Epithelial cell of proximal tubule (primary cell): ENCODE measurements around the gene DDX51. TPM values are rescaled to one million over a fixed set of nuclear protein-coding genes. Genes with fewer than 3 reads are reported as not detected.

Experiments used
- DNase-seq: peaks from one replicate; pipeline ENCODE4 v3.0.0-alpha.2; 2011; ENCODE audit warnings: low read depth
- H3K4me3 ChIP-seq: 2 replicates; pipeline ENCODE4 v1.5.1; 2011; ENCODE audit warnings: low read depth, mild to moderate bottlenecking, low read length
- total RNA-seq: library from RNA; depleted of rRNA; stranded (reverse); fragments of >200 nt; gene quantifications from 2 replicates; pipeline ENCODE4 v1.2.3, GENCODE V29; 2015
- TF ChIP-seq, protein P1 (sequence below): conservative IDR thresholded peaks from 2 replicates; pipeline ENCODE4 v1.5.1; 2012; ENCODE audit warnings: low read depth, mild to moderate bottlenecking, low read length

Gene DDX51
- total RNA-seq, 1 donor from 2014 or later, result 18.6 TPM

DNA sequence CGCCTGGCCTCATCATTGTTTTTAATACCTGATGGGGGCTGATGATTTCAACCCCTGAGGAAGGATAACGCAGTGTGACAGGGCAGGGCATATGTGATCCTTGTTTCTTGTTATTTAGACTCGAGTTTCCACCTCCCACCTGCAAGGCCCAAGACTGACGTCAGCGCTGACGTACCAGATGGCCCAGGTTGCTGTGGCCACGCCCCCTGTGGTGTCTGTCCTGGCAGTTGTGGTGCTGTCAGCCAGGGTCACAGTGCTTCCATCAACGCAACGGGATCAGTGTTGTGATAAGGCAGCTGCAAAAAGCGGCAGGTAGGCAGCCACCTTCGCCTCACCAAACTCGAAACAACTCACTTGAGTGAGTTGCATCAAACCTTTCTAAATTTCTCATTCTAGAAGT lies 18.4 kb downstream of the DDX51 start:
- TF ChIP-seq, protein P1, sequence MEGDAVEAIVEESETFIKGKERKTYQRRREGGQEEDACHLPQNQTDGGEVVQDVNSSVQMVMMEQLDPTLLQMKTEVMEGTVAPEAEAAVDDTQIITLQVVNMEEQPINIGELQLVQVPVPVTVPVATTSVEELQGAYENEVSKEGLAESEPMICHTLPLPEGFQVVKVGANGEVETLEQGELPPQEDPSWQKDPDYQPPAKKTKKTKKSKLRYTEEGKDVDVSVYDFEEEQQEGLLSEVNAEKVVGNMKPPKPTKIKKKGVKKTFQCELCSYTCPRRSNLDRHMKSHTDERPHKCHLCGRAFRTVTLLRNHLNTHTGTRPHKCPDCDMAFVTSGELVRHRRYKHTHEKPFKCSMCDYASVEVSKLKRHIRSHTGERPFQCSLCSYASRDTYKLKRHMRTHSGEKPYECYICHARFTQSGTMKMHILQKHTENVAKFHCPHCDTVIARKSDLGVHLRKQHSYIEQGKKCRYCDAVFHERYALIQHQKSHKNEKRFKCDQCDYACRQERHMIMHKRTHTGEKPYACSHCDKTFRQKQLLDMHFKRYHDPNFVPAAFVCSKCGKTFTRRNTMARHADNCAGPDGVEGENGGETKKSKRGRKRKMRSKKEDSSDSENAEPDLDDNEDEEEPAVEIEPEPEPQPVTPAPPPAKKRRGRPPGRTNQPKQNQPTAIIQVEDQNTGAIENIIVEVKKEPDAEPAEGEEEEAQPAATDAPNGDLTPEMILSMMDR, result no peak
- no peak for DNase-seq
- H3K4me3 ChIP-seq, result no peak overlapping the region

GRCh38 chr12:132124766-132125425 lies 19.2 kb downstream of the DDX51 start:
- TF ChIP-seq, protein P1, result no peak
- no peak for DNase-seq

DNA sequence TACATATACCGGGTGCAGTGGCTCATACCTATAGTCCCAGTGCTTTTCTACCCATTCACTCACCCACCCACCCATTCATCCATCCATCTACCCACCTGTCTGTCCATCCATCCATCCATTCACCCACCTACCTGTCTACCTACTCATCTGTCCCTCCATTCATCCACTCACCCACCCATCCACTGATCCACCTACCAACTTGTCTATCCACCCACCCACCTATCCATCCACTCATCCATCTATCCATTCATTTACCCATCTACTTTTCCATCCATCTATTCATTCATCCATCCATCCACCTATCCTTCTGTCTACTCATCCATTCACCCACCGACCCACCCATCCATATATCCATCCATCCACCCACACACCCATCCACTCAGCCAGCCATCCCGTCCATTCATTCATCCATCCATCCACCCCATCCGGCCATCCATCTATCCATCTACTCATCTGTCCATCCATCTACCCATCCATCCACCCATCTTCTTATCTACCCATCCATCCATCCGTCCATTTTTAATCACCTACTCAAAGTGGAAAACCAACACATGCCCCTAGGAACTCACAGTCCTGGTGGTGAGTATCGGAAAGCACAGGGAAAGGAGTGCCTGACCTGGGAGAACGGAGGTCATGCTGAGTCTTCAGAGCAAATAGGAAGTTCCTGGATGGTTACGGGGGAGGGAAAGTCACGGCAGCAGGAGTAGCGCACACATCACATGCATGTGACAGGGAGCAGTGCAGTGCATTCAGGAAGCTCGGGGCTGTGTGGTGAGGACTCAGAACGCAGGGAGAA lies 20.0 kb downstream of the DDX51 start:
- H3K4me3 ChIP-seq, result no peak overlapping the region
- no peak for DNase-seq
- TF ChIP-seq, protein P1, result no peak

More at GRCh38 chr12:132124766-132125425, 19.2 kb downstream of the DDX51 start:
- H3K4me3 ChIP-seq, result no peak overlapping the region

DNA sequence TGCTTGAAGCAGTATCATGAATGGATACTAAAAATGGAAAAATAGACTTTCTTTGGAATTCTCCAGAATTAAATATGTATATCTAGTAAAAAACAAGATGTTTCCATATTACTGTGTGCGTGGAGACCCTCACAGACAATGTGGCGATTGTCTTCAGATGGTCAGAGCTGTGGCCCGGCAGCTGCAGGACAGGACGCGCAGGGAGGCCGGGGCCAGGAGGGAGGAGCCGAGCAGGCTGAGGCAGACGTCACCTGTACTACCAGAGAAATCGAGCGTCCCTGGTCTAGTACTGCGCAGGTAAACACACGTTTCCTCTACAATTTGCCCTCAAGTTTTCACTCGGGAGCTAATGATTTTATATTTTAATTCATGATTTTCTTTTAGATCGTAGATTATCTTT lies 22.8 kb downstream of the DDX51 start:
- no peak overlapping the region for H3K4me3 ChIP-seq
- no peak for DNase-seq
- TF ChIP-seq, protein P1, result no peak

DNA sequence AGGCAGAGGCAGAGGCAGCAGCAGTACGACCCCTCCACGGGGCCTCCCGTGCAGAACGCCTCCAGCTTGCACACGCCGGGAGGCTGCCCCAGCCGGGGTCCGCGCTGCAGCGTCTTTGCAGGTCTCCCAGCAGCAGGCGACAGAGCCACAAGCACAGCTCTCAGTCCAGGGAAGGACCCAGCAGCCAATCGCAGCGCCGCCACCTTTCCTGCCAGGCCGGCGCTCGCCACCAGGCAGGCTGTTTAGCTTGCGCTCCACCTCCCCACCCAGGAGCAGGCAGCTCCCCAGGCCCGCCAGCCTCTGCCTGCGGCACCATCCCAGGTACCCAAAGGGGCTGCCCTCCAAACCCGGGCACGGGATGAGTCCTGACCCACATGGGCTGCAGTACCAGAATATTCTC lies 25.2 kb downstream of the DDX51 start:
- TF ChIP-seq, protein P1, result no peak
- H3K4me3 ChIP-seq, result no peak overlapping the region
- DNase-seq, result no peak

GRCh38 chr12:132117558-132117875 lies 26.6 kb downstream of the DDX51 start:
- no peak overlapping the region for H3K4me3 ChIP-seq
- TF ChIP-seq, protein P1, result no peak
- no peak for DNase-seq
